Measurements from ENCODE around the gene RALGPS1.

The RALGPS1 gene

DNA sequence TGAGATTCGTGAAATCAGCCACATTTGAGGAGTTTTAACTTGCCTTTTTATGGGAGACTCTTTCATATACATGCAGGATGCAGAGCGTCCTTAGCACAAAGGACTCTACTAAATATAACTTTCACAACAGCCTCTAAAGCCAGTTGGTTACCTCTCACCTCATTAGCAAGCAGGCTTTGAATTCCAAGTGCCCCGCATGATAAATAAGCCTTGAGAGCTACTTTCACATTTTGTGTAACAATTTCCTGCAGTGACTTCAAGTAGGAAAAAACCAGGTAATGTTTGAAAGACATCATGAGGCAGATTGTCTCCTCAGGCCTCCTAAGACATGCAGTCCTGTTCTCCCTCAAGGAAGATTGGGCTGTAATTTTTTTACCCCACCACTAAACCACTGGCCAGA is 50.5 kb downstream of the RALGPS1 start:
- Histone ChIP-seq H3K4me2 (no peak overlapping the region), H3K27me3 (no peaks in the 10 kb centered on the region), H3K27ac (no peak overlapping the region), H3K4me3 (no peak overlapping the region), H3K9ac (no peak overlapping the region), H4K20me1 (peaks cover 12% of the 10 kb centered on the region; the same call in 1 of the 2 replicates), H3K36me3 (0 out of 2 replicates have a peak, but pooled peaks cover 8% of the 10 kb centered on the region), H3K4me1 (no peaks in the 10 kb centered on the region), H3K9me3 (no peaks in the 10 kb centered on the region)
- no peak for TF ChIP-seq Cebpa-rat (IDR thresholded peaks at IDR 0.05)

DNA sequence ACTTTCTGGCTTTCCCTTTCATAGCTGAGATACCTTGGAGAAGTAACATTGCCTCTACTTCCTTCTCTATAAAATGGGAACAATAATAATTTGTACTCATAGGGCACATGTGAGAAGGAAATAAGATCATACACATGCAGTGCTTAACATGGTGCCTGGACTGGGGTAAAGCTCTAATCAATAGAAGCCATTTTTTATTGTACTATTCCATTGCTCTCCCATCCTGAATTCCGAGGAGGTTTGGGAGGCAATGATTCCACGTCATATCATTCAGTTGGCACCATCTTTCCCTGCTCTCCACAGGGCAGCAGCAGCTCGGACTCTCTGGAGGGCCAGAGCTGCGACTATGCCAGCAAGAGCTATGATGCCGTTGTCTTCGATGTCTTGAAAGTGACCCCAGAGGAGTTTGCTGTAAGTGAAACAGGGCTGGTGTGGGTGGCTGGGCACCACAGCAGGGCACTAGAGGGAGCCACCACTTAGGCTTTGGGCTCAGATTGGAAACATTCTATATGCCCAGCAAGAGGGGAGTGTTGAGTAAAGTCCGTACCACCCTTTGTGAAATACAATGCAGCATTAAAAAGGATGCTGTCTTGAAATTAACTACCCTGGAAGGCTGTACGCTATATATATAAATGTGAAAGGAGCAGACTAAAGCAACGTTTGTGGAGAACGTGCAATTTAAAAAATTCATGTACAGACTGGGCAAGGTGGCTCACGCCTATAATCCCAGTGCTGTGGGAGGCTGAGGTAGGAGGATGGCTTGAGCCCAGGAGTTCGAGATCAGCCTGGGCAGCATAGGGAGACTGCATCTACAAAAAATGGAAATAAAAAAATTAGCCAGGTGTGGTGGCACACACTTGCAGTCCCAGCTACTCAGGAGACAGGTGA is 51.2 kb downstream of the RALGPS1 start:
- Histone ChIP-seq H3K9me3 (no peaks in the 10 kb centered on the region), H3K4me3 (no peak overlapping the region), H3K27ac (no peak overlapping the region), H3K9ac (no peak overlapping the region), H4K20me1 (peaks cover 11% of the 10 kb centered on the region; the same call in 1 of the 2 replicates), H3K4me1 (no peaks in the 10 kb centered on the region), H3K27me3 (no peaks in the 10 kb centered on the region), H3K4me2 (no peak overlapping the region), H3K36me3 (0 out of 2 replicates have a peak, but pooled peaks cover 8% of the 10 kb centered on the region)
- TF ChIP-seq Cebpa-rat (IDR thresholded peaks at IDR 0.05) = no peak

- Histone ChIP-seq H4K20me1 (no peaks in the 10 kb centered on the region; the same call in 1 of the 2 replicates), H3K4me1 (no peaks in the 10 kb centered on the region), H3K27me3 (no peaks in the 10 kb centered on the region), H3K9me3 (no peaks in the 10 kb centered on the region), H3K4me2 (no peak overlapping the region), H3K36me3 (no peaks in the 10 kb centered on the region), H3K4me3 (no peak overlapping the region), H3K9ac (no peak overlapping the region), H3K27ac (no peak overlapping the region)
- TF ChIP-seq Cebpa-rat (IDR thresholded peaks at IDR 0.05) = no peak
Measured at GRCh38 chr9:126971261-126971660, 56.7 kb downstream of the RALGPS1 start.

- no peaks in the 10 kb centered on the region; the same call in 1 of the 2 replicates for H4K20me1 ChIP-seq
- no peak overlapping the region for H3K9ac ChIP-seq
- H3K27me3 ChIP-seq = no peaks in the 10 kb centered on the region
- no peak for TF ChIP-seq Cebpa-rat (IDR thresholded peaks at IDR 0.05)
- no peaks in the 10 kb centered on the region for H3K9me3 ChIP-seq
- no peak overlapping the region for H3K4me3 ChIP-seq
- no peaks in the 10 kb centered on the region for H3K4me1 ChIP-seq
- no peak overlapping the region for H3K27ac ChIP-seq
- H3K36me3 ChIP-seq = no peaks in the 10 kb centered on the region
- no peak overlapping the region for H3K4me2 ChIP-seq
Measured at GRCh38 chr9:126973651-126974529, 59.3 kb downstream of the RALGPS1 start.

DNA sequence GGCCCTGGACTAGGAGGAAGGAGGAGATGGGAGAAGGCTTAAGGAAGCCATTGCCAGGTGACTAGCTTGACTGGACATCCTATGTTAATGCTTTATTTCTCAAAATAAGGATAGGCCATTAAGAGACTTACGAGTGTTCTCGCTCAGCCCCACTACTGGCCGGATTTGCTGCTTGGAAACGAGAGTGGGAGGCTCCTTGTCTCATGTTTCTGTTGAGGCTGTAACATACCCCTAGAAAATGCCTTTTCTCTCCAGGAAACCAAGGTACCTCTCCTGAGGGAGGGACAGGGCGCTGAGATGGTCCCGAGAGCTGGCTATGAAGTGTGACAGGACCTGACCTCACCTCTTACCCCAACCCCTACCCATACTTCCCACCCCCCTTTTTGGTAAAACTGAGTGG is 60.0 kb downstream of the RALGPS1 start:
- Histone ChIP-seq H3K9me3 (no peaks in the 10 kb centered on the region), H3K9ac (no peak overlapping the region), H3K4me2 (no peak overlapping the region), H3K27ac (no peak overlapping the region), H3K36me3 (no peaks in the 10 kb centered on the region), H4K20me1 (peaks cover 6% of the 10 kb centered on the region; the same call in 1 of the 2 replicates), H3K27me3 (no peaks in the 10 kb centered on the region), H3K4me3 (no peak overlapping the region), H3K4me1 (no peaks in the 10 kb centered on the region)
- no peak for TF ChIP-seq Cebpa-rat (IDR thresholded peaks at IDR 0.05)

DNA sequence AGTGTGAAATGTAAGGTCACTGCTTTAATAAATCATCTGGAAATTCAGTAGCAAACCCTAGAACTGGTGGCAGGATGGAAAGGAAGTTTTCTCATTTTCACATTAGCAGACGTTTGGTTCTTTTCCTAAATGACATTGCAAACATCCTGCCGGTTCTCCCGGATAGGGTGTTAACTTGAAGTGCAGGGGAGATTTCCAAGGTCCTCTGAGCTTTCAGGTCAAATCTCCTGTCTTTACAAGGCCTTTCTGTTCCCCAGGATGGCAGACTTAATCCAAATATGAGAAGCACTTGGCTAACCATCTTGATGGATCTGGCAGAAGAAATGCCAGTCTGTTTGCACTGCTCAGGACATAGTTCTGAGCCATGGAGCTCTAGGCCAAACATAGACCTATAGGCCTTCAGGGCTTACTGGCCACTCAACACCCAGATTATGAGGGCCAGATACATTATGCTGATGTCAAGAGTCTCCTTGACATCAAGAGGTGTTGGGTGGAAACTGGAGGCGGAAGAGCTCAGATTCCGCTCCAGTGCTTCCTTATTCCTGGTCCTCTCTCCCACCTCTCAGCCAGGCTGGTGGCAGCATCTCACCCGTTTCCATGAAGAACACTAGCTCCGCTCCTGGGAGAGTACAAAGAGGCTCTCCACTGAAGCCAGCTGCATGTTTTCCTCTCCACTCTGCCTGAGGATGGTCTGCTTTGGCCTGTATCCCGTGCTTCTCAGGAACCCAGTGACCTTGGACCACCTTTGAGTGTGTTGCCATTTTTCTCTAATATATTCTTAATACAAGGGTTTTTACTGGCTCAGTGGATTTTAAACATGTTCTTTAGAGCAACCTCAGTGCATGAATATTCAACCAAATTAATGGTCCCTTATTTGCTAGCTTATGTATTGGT is 61.0 kb downstream of the RALGPS1 start:
- Histone ChIP-seq H3K27ac (no peak overlapping the region), H3K9me3 (no peaks in the 10 kb centered on the region), H3K9ac (no peak overlapping the region), H3K4me1 (no peaks in the 10 kb centered on the region), H3K27me3 (no peaks in the 10 kb centered on the region; the same call in 1 of the 2 replicates), H3K36me3 (no peaks in the 10 kb centered on the region), H3K4me3 (no peak overlapping the region), H3K4me2 (no peak overlapping the region), H4K20me1 (peaks cover 10% of the 10 kb centered on the region; the same call in 1 of the 2 replicates)
- no peak for TF ChIP-seq Cebpa-rat (IDR thresholded peaks at IDR 0.05)

DNA sequence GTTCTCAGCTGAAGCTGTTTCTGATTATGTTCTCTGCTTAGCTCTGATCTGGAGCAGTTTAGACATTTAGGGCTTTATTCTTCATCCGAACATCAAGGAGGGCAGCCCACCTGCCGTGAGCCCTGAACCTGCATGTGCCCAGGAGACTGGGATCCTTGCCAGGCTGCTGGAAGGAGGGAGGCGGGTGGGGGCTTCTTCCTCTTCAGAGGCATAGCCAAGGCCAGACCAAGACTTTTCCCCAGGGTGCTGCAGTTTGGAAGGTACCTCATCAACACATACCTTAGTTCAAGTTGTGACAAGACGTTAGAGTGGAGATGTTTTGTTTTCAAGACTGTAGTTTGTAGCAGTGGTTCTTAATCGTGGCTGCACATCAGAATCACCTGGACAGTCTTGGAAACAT is 64.9 kb downstream of the RALGPS1 start:
- Histone ChIP-seq H3K27me3 (peaks cover 15% of the 10 kb centered on the region), H3K36me3 (no peaks in the 10 kb centered on the region), H3K9me3 (peaks cover 11% of the 10 kb centered on the region; the same call in 1 of the 2 replicates), H3K4me3 (no peak overlapping the region), H3K4me2 (no peak overlapping the region), H4K20me1 (peaks cover 45% of the 10 kb centered on the region), H3K27ac (no peak overlapping the region), H3K4me1 (no peaks in the 10 kb centered on the region), H3K9ac (no peak overlapping the region)
- TF ChIP-seq Cebpa-rat (IDR thresholded peaks at IDR 0.05) = no peak

DNA sequence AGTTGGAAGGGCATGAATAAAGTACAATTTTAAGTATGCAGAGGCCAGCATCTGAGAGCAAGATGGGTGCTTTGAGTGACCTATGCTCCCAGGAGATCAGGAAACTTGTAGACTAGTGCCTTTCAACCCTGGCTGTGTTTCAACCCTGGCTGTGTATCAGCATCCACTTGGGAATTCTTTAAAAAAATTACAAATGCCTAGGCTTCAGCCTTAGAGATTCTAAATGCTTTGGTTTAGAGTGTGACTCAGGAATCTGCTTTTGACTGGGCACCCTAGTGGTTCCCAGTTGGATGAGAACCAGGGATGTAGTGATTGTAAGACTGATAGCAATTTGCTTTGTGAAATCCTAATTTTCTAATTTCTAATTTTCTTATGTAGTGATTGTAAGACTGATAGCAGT is 65.6 kb downstream of the RALGPS1 start:
- no peaks in the 10 kb centered on the region for H3K4me1 ChIP-seq
- no peak overlapping the region for H3K4me3 ChIP-seq
- H3K27me3 ChIP-seq = peaks cover 23% of the 10 kb centered on the region
- H3K4me2 ChIP-seq = no peak overlapping the region
- peaks cover 11% of the 10 kb centered on the region; the same call in 1 of the 2 replicates for H3K9me3 ChIP-seq
- no peak overlapping the region for H3K9ac ChIP-seq
- TF ChIP-seq Cebpa-rat (IDR thresholded peaks at IDR 0.05) = no peak
- H3K36me3 ChIP-seq = no peaks in the 10 kb centered on the region
- H4K20me1 ChIP-seq = peaks cover 52% of the 10 kb centered on the region
- H3K27ac ChIP-seq = no peak overlapping the region

GRCh38 chr9:126981218-126981617 is 66.6 kb downstream of the RALGPS1 start:
- H3K9ac ChIP-seq = no peak overlapping the region
- peaks cover 11% of the 10 kb centered on the region; the same call in 1 of the 2 replicates for H3K9me3 ChIP-seq
- H3K36me3 ChIP-seq = no peaks in the 10 kb centered on the region
- no peak for TF ChIP-seq Cebpa-rat (IDR thresholded peaks at IDR 0.05)
- H3K4me2 ChIP-seq = no peak overlapping the region
- H4K20me1 ChIP-seq = peaks cover 61% of the 10 kb centered on the region
- H3K27ac ChIP-seq = no peak overlapping the region
- H3K27me3 ChIP-seq = peaks cover 23% of the 10 kb centered on the region
- peaks cover 8% of the 10 kb centered on the region for H3K4me1 ChIP-seq
- H3K4me3 ChIP-seq = no peak overlapping the region
